Measurements from ENCODE around the gene PTGER2.

PTGER2 gene

GRCh38 chr14:52286661-52287649 lies 27.2 kb upstream of the PTGER2 start:
- Mint-ChIP-seq H3K27ac (no peak overlapping the region), H3K9me3 (peaks cover 8% of the 10 kb centered on the region), H3K36me3 (no peaks in the 10 kb centered on the region), H3K4me3 (peak overlapping the region; percentile 3), H3K4me1 (peaks cover 19% of the 10 kb centered on the region)
- DNase-seq (ENCODE audit: low spot score in 2 of 2), result no peak
- no peak for ATAC-seq

DNA sequence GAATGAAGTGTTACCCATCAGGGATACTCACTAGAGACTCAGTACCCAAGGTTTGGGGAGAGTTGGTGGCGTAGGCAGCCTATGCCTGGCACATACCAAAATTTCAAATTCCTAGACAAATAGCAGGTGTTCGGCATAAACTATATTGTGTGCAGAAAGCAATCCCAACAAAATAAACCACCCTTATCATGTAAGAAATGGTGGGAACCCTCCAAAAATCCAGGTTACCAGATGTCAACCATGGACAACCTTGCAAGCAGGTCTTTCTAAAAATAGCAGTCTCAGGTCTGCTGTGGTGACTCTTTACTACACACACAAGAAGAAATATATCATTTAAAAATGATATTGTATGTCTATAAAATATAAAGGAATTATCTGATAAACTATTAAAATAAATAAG lies 17.7 kb upstream of the PTGER2 start:
- DNase-seq (ENCODE audit: low spot score in 2 of 2) (no peak), ATAC-seq (no peak)
- H3K4me1 Mint-ChIP-seq, result peaks cover 13% of the 10 kb centered on the region
- H3K36me3 Mint-ChIP-seq, result no peaks in the 10 kb centered on the region
- no peak overlapping the region for H3K27ac Mint-ChIP-seq
- peaks cover under 1% of the 10 kb centered on the region for H3K9me3 Mint-ChIP-seq
- H3K4me3 Mint-ChIP-seq, result no peak overlapping the region

DNA sequence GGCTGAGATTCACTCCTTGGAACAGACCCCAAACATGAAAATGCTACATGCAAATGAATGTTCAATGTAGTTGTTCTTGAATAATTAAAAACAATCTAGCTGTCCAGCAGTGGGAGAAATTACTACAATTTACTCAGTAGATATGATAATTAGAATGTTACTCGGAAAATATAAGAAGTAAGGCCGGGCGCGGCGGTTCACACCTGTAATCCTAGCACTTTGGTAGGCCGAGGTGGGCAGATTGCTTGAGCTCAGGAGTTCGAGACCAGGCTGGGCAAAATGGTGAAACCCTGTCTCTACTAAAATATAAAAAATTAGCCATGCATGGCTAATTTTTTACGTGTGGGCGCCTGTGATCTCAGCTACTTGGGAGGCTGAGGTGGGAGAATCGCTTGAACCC lies 15.3 kb upstream of the PTGER2 start:
- Mint-ChIP-seq H3K9me3 (no peaks in the 10 kb centered on the region), H3K36me3 (no peaks in the 10 kb centered on the region), H3K27ac (peak overlapping the region; percentile 56), H3K4me3 (no peak overlapping the region), H3K4me1 (peaks cover 32% of the 10 kb centered on the region)
- DNase-seq (ENCODE audit: low spot score in 2 of 2) (no peak), ATAC-seq (no peak)

DNA sequence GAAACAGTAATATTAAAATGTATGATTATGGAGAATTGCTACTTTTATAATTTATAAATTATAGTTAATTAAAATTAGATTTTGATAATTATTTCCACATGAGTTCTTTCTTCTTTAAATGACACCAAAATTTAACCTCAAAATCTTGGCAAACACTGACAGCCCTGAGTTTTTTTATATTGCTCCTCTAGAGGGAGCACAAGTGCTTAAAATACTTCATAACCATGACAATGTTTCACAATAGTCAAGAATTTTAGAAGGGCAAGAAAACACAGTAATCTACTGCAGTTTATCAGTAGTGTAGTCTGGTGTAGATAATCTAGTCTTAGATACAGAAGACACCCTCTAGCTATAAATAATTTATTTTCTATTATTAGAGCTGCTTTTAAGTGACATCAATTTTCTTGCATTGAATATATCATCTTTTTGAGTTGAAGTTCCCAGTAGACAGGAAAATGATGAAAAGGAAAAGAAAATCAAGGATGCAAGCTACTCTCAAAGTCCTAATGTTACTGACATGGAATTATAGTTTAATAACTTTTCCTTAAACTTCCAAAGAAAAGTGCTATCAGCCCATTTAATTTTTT lies 14.3 kb upstream of the PTGER2 start:
- Mint-ChIP-seq H3K27ac (no peak overlapping the region), H3K4me3 (no peak overlapping the region), H3K9me3 (no peaks in the 10 kb centered on the region), H3K4me1 (peaks cover 41% of the 10 kb centered on the region), H3K36me3 (no peaks in the 10 kb centered on the region)
- ATAC-seq (peak; percentile 67), DNase-seq (ENCODE audit: low spot score in 2 of 2) (no peak)

DNA sequence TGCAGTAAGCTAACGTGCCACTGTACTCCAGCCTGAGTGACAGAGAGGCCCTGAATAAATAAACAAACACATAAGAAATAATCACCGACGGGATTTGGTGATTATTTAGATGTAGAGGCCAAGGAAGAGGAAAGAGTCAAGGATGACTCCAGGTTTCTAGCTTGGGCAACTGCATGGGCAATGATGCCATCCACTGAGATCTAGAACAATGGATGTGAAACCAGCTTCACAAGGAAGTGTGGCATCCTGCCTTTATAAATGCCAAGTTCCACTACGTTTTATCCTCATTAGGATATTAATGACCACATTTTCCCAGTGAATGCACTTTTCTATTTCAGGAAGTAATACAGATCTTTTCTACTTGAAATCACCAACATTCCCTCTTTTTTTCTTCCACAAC lies 10.9 kb upstream of the PTGER2 start:
- no peak for ATAC-seq
- H3K4me3 Mint-ChIP-seq, result no peak overlapping the region

GRCh38 chr14:52304248-52304904 lies 9.7 kb upstream of the PTGER2 start:
- Mint-ChIP-seq H3K4me1 (peaks cover 67% of the 10 kb centered on the region), H3K4me3 (no peak overlapping the region), H3K9me3 (no peaks in the 10 kb centered on the region), H3K27ac (no peak overlapping the region), H3K36me3 (no peaks in the 10 kb centered on the region)
- no peak for ATAC-seq
- no peak for DNase-seq (ENCODE audit: low spot score in 2 of 2)

More for the DNA sequence above, 10.9 kb upstream of the PTGER2 start:
- Mint-ChIP-seq H3K36me3 (no peaks in the 10 kb centered on the region), H3K4me1 (peaks cover 56% of the 10 kb centered on the region), H3K9me3 (no peaks in the 10 kb centered on the region), H3K27ac (peak overlapping the region; percentile 4)
- DNase-seq (ENCODE audit: low spot score in 2 of 2), result no peak

- DNase-seq (ENCODE audit: low spot score in 2 of 2) (no peak), ATAC-seq (no peak)
- H3K9me3 Mint-ChIP-seq, result no peaks in the 10 kb centered on the region
- H3K4me1 Mint-ChIP-seq, result peaks cover 73% of the 10 kb centered on the region
- no peak overlapping the region for H3K27ac Mint-ChIP-seq
- H3K36me3 Mint-ChIP-seq, result no peaks in the 10 kb centered on the region
- no peak overlapping the region for H3K4me3 Mint-ChIP-seq
These were observed 9.1 kb upstream of the PTGER2 start for GRCh38 chr14:52305014-52305413.

DNA sequence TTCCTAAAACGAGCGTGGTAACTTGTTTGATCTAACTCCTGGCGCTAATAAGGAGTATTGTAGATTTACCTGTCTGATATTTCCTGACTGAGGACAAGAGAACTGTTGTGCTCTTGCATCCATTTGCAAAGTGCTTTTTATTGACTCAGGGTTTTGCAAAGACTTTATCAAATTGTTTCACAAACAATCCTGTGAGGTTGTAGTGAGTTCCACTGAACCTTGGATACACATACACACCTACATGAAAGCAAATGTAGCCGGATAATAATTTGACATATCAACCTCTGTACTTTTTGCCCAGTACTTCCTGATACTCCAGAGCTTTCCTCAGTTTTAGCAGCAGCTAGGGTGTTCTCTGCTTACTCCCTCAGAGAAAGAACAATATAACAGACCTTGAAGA lies 6.7 kb upstream of the PTGER2 start:
- H3K4me3 Mint-ChIP-seq, result no peak overlapping the region
- no peaks in the 10 kb centered on the region for H3K36me3 Mint-ChIP-seq
- ATAC-seq (no peak), DNase-seq (ENCODE audit: low spot score in 2 of 2) (peak in 1 of 2 donors; percentile 22)
- peaks cover 70% of the 10 kb centered on the region for H3K4me1 Mint-ChIP-seq
- H3K9me3 Mint-ChIP-seq, result no peaks in the 10 kb centered on the region
- peak overlapping the region; percentile 79 for H3K27ac Mint-ChIP-seq

GRCh38 chr14:52307905-52308304 lies 6.2 kb upstream of the PTGER2 start:
- Mint-ChIP-seq H3K4me1 (peaks cover 70% of the 10 kb centered on the region), H3K27ac (peak overlapping the region; percentile 79), H3K36me3 (no peaks in the 10 kb centered on the region), H3K4me3 (no peak overlapping the region), H3K9me3 (no peaks in the 10 kb centered on the region)
- no peak for DNase-seq (ENCODE audit: low spot score in 2 of 2)
- no peak for ATAC-seq

GRCh38 chr14:52310541-52310940 lies 3.6 kb upstream of the PTGER2 start:
- DNase-seq (ENCODE audit: low spot score in 2 of 2) (no peak), ATAC-seq (no peak)
- Mint-ChIP-seq H3K27ac (peak overlapping the region; percentile 72), H3K4me1 (peaks cover 76% of the 10 kb centered on the region), H3K9me3 (no peaks in the 10 kb centered on the region), H3K36me3 (peaks cover 20% of the 10 kb centered on the region), H3K4me3 (peak overlapping the region; percentile 100)

- H3K27ac Mint-ChIP-seq, result peak overlapping the region; percentile 98
- H3K36me3 Mint-ChIP-seq, result peaks cover 28% of the 10 kb centered on the region
- ATAC-seq (no peak), DNase-seq (ENCODE audit: low spot score in 2 of 2) (no peak)
- peak overlapping the region; percentile 100 for H3K4me3 Mint-ChIP-seq
- H3K9me3 Mint-ChIP-seq, result no peaks in the 10 kb centered on the region
- peaks cover 78% of the 10 kb centered on the region for H3K4me1 Mint-ChIP-seq
These were observed 1.2 kb upstream of the PTGER2 start for GRCh38 chr14:52312931-52313355.

DNA sequence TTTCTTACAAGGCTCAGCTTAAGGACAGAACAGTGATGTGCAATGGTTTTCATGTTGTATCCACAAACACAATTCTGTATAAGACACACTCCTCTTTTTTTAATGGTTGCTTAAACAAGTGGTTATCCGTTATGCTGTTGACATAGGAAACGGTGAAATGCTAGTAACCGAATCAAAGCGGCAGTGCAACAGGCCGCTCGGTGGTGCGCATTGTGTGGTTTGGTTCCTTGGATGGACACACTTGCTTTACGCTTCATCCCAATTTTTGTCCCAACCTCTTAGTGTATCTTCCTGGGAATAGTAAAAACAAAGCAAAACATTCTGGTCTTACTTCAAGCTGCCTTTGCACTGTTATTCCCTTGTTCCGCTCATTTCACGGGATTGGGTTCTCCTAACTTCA lies 650 bp upstream of the PTGER2 start:
- Mint-ChIP-seq H3K4me1 (peaks cover 78% of the 10 kb centered on the region), H3K36me3 (peaks cover 28% of the 10 kb centered on the region), H3K27ac (peak overlapping the region; percentile 98), H3K9me3 (no peaks in the 10 kb centered on the region), H3K4me3 (peak overlapping the region; percentile 100)
- ATAC-seq (no peak), DNase-seq (ENCODE audit: low spot score in 2 of 2) (no peak)

DNA sequence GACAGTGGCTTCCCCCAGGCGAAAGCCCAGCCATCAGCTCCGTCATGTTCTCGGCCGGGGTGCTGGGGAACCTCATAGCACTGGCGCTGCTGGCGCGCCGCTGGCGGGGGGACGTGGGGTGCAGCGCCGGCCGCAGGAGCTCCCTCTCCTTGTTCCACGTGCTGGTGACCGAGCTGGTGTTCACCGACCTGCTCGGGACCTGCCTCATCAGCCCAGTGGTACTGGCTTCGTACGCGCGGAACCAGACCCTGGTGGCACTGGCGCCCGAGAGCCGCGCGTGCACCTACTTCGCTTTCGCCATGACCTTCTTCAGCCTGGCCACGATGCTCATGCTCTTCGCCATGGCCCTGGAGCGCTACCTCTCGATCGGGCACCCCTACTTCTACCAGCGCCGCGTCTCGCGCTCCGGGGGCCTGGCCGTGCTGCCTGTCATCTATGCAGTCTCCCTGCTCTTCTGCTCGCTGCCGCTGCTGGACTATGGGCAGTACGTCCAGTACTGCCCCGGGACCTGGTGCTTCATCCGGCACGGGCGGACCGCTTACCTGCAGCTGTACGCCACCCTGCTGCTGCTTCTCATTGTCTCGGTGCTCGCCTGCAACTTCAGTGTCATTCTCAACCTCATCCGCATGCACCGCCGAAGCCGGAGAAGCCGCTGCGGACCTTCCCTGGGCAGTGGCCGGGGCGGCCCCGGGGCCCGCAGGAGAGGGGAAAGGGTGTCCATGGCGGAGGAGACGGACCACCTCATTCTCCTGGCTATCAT lies 663 bp downstream of the PTGER2 start:
- DNase-seq (ENCODE audit: low spot score in 2 of 2) (peak; percentile 35 to 80), ATAC-seq (peak; percentile 63)
- Mint-ChIP-seq H3K4me1 (peaks cover 76% of the 10 kb centered on the region), H3K36me3 (peaks cover 28% of the 10 kb centered on the region), H3K4me3 (peak overlapping the region; percentile 100), H3K27ac (peak overlapping the region; percentile 98), H3K9me3 (no peaks in the 10 kb centered on the region)

DNA sequence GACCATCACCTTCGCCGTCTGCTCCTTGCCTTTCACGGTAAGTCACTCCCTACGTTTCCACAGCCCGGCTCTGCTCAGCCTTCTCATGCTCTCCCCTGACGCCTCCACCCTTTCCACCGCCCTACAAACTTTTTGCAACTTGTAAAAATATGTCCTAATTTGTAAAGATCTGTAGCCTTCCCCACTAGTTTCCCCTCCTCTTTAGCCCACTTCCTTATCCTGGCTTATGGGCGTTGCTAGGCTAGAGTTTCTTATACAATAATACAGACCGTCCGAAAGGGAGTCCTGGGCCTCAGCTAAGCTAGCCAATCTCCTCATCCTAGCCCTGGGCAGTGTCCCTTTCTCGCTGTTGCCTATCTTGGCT lies 1.2 kb downstream of the PTGER2 start:
- Mint-ChIP-seq H3K36me3 (peaks cover 28% of the 10 kb centered on the region), H3K27ac (peak overlapping the region; percentile 98), H3K4me1 (peaks cover 78% of the 10 kb centered on the region), H3K4me3 (peak overlapping the region; percentile 100), H3K9me3 (no peaks in the 10 kb centered on the region)
- DNase-seq (ENCODE audit: low spot score in 2 of 2) (peak in 1 of 2 donors; percentile 66), ATAC-seq (peak; percentile 4)

- H3K36me3 Mint-ChIP-seq, result peaks cover 47% of the 10 kb centered on the region
- peaks cover 79% of the 10 kb centered on the region for H3K4me1 Mint-ChIP-seq
- peak overlapping the region; percentile 98 for H3K27ac Mint-ChIP-seq
These were observed 4.0 kb downstream of the PTGER2 start for GRCh38 chr14:52318062-52318461.

More at GRCh38 chr14:52318062-52318461, 4.0 kb downstream of the PTGER2 start:
- Mint-ChIP-seq H3K9me3 (peaks cover 8% of the 10 kb centered on the region), H3K4me3 (peak overlapping the region; percentile 100)
- DNase-seq (ENCODE audit: low spot score in 2 of 2), result no peak
- ATAC-seq, result no peak
